Measurements from ENCODE around the gene ADGRG6. TPM values are rescaled to one million over a fixed set of nuclear protein-coding genes. Genes with fewer than 3 reads are reported as not detected.
A peak's percentile ranks its signal among the peaks of the same experiment; 100 is the strongest.

The ADGRG6 gene
- total and polyA plus RNA-seq, 2 donors (not counting 1 experiment from before 2014, with no cell fraction given) = 49.9 to 67.2 TPM

DNA sequence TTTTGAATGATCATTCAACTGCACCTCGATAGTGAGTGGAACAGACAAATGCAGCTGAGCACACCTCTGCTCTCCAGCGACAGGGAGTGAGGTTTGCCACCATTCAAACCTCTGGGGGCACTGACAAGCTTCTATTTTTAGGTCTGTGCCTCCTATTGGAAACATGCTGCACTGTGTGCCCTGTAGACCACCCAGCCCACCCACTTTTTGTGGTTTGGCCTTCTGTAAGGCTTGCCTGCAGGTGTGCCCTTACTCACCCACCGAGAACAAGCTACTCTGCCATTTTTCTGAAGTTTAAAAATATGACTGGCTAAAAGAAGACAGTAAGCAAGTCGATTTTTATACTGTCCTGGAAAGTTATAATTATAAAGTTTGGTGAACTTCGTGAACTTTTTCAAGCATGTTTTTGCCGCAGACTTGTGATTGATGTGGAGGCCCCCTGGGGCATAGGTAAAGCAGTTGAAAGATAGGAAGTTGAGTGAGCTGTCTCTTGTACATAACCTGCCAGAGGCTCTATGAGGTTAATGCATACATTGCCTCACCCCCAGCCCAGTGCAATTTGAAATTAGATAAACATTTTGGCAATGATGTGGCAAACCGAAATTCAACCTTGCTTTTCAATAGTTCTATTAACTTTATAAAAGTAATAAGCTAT is 53.8 kb downstream of the ADGRG6 start:
- Histone ChIP-seq H4K20me1 (ENCODE audit: control insufficient read depth, extremely low read depth, insufficient read depth, low read length) (no peaks in the 10 kb centered on the region), H3K9me3 (ENCODE audit: control insufficient read depth, insufficient read depth, low read depth, low read length) (no peaks in the 10 kb centered on the region), H3K27me3 (ENCODE audit: control insufficient read depth, insufficient read depth, low read length) (no peaks in the 10 kb centered on the region), H3K79me2 (ENCODE audit: control insufficient read depth, insufficient read depth, low read length) (no peaks in the 10 kb centered on the region), H3K9ac (ENCODE audit: insufficient read depth, low read length) (no peak overlapping the region), H3K27ac (ENCODE audit: insufficient read depth, low read length) (no peak overlapping the region), H3K4me3 (replicated peaks in 1 of 4; ENCODE audit: control extremely low read depth in 1 of 4, insufficient read depth in 1 of 4, low read depth in 3 of 4, low read length in 4 of 4) (no peak overlapping the region), H2AFZ (ENCODE audit: low read length) (no peak overlapping the region), H3K36me3 (ENCODE audit: control insufficient read depth, insufficient read depth, low read length) (no peaks in the 10 kb centered on the region), H3K4me2 (ENCODE audit: extremely low read depth, insufficient read depth, low read length) (no peak overlapping the region), H3K4me1 (ENCODE audit: control insufficient read depth, extremely low read depth, insufficient read depth, low read length) (peaks cover 17% of the 10 kb centered on the region)
- no peak for DNase-seq (ENCODE audit: low read depth in 2 of 2)
- TF ChIP-seq, protein P1, sequence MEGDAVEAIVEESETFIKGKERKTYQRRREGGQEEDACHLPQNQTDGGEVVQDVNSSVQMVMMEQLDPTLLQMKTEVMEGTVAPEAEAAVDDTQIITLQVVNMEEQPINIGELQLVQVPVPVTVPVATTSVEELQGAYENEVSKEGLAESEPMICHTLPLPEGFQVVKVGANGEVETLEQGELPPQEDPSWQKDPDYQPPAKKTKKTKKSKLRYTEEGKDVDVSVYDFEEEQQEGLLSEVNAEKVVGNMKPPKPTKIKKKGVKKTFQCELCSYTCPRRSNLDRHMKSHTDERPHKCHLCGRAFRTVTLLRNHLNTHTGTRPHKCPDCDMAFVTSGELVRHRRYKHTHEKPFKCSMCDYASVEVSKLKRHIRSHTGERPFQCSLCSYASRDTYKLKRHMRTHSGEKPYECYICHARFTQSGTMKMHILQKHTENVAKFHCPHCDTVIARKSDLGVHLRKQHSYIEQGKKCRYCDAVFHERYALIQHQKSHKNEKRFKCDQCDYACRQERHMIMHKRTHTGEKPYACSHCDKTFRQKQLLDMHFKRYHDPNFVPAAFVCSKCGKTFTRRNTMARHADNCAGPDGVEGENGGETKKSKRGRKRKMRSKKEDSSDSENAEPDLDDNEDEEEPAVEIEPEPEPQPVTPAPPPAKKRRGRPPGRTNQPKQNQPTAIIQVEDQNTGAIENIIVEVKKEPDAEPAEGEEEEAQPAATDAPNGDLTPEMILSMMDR (conservative IDR thresholded peaks at IDR 0.05 in 1 of 2, IDR thresholded peaks at IDR 0.05 in 1 of 2; ENCODE audit: low read depth in 1 of 2, low read length in 2 of 2) = no peak
- no peak for TF ChIP-seq EZH2 (IDR thresholded peaks at IDR 0.05; ENCODE audit: low read length, missing control alignments)

GRCh38 chr6:142356201-142356883 is 54.5 kb downstream of the ADGRG6 start:
- Histone ChIP-seq H2AFZ (ENCODE audit: low read length) (no peak overlapping the region), H3K4me1 (ENCODE audit: control insufficient read depth, extremely low read depth, insufficient read depth, low read length) (peaks cover 19% of the 10 kb centered on the region), H3K36me3 (ENCODE audit: control insufficient read depth, insufficient read depth, low read length) (no peaks in the 10 kb centered on the region), H4K20me1 (ENCODE audit: control insufficient read depth, extremely low read depth, insufficient read depth, low read length) (no peaks in the 10 kb centered on the region), H3K9me3 (ENCODE audit: control insufficient read depth, insufficient read depth, low read depth, low read length) (no peaks in the 10 kb centered on the region), H3K4me3 (replicated peaks in 1 of 4; ENCODE audit: control extremely low read depth in 1 of 4, insufficient read depth in 1 of 4, low read depth in 3 of 4, low read length in 4 of 4) (no peak overlapping the region), H3K79me2 (ENCODE audit: control insufficient read depth, insufficient read depth, low read length) (no peaks in the 10 kb centered on the region), H3K9ac (ENCODE audit: insufficient read depth, low read length) (no peak overlapping the region), H3K4me2 (ENCODE audit: extremely low read depth, insufficient read depth, low read length) (peak overlapping the region; percentile 46), H3K27me3 (ENCODE audit: control insufficient read depth, insufficient read depth, low read length) (no peaks in the 10 kb centered on the region), H3K27ac (ENCODE audit: insufficient read depth, low read length) (peak overlapping the region; percentile 39)
- peak; percentile 39 to 57 for DNase-seq (ENCODE audit: low read depth in 2 of 2)
- TF ChIP-seq, protein P1 (conservative IDR thresholded peaks at IDR 0.05 in 1 of 2, IDR thresholded peaks at IDR 0.05 in 1 of 2; ENCODE audit: low read depth in 1 of 2, low read length in 2 of 2) = no peak
- TF ChIP-seq EZH2 (IDR thresholded peaks at IDR 0.05; ENCODE audit: low read length, missing control alignments) = no peak

- H3K79me2 ChIP-seq (ENCODE audit: control insufficient read depth, insufficient read depth, low read length) = no peaks in the 10 kb centered on the region
- peaks cover 20% of the 10 kb centered on the region for H3K4me1 ChIP-seq (ENCODE audit: control insufficient read depth, extremely low read depth, insufficient read depth, low read length)
- H4K20me1 ChIP-seq (ENCODE audit: control insufficient read depth, extremely low read depth, insufficient read depth, low read length) = no peaks in the 10 kb centered on the region
- no peaks in the 10 kb centered on the region for H3K27me3 ChIP-seq (ENCODE audit: control insufficient read depth, insufficient read depth, low read length)
- H3K4me3 ChIP-seq (replicated peaks in 1 of 4; ENCODE audit: control extremely low read depth in 1 of 4, insufficient read depth in 1 of 4, low read depth in 3 of 4, low read length in 4 of 4) = no peak overlapping the region
- no peak for TF ChIP-seq EZH2 (IDR thresholded peaks at IDR 0.05; ENCODE audit: low read length, missing control alignments)
- TF ChIP-seq, protein P1 (conservative IDR thresholded peaks at IDR 0.05 in 1 of 2, IDR thresholded peaks at IDR 0.05 in 1 of 2; ENCODE audit: low read depth in 1 of 2, low read length in 2 of 2) = no peak
- no peaks in the 10 kb centered on the region for H3K36me3 ChIP-seq (ENCODE audit: control insufficient read depth, insufficient read depth, low read length)
- H3K4me2 ChIP-seq (ENCODE audit: extremely low read depth, insufficient read depth, low read length) = peak overlapping the region; percentile 46
- H3K9ac ChIP-seq (ENCODE audit: insufficient read depth, low read length) = no peak overlapping the region
- no peak for DNase-seq (ENCODE audit: low read depth in 2 of 2)
- no peaks in the 10 kb centered on the region for H3K9me3 ChIP-seq (ENCODE audit: control insufficient read depth, insufficient read depth, low read depth, low read length)
- H2AFZ ChIP-seq (ENCODE audit: low read length) = no peak overlapping the region
- peak overlapping the region; percentile 39 for H3K27ac ChIP-seq (ENCODE audit: insufficient read depth, low read length)
Measured at GRCh38 chr6:142356884-142357225, 55.0 kb downstream of the ADGRG6 start.
